BLaER1 treated with 17β-estradiol and CSF1 and Interleukin-3, amounts not matched to agents 10 nM and 100 nM (cell line): ENCODE measurements around the gene STRN4.

Experiments
- H3K27ac ChIP-seq, 11 experiments: shearing (Covaris generic); formaldehyde crosslinking; 2 replicates each; pipeline ENCODE4 v1.8.1; 2022
- H3K27me3 ChIP-seq, 11 experiments: shearing (Covaris generic); formaldehyde crosslinking; 2 replicates each; pipeline ENCODE4 v1.8.1; 2022
- H3K36me3 ChIP-seq, 11 experiments: shearing (Covaris generic); formaldehyde crosslinking; 2 replicates each; pipeline ENCODE4 v1.8.1; 2022
- H3K4me1 ChIP-seq, 10 experiments: shearing (Covaris generic); formaldehyde crosslinking; 2 replicates each; pipeline ENCODE4 v1.8.1; 2022
- H3K4me2 ChIP-seq, 11 experiments: shearing (Covaris generic); formaldehyde crosslinking; 2 replicates each; pipeline ENCODE4 v1.8.1; 2022
- H3K4me3 ChIP-seq, 10 experiments: shearing (Covaris generic); formaldehyde crosslinking; 2 replicates each; pipeline ENCODE4 v1.8.1; 2022
- H3K9ac ChIP-seq, 11 experiments: shearing (Covaris generic); formaldehyde crosslinking; 2 replicates each; pipeline ENCODE4 v1.8.1; 2022
- H3K9me3 ChIP-seq, 11 experiments: shearing (Covaris generic); formaldehyde crosslinking; replicated peaks in 1 of 11; 2 replicates each; pipeline ENCODE4 v1.8.1; 2022
- H4K20me1 ChIP-seq, 11 experiments: shearing (Covaris generic); formaldehyde crosslinking; 2 replicates each; pipeline ENCODE4 v1.8.1; 2022
- Cebpa-rat ChIP-seq, 11 experiments: shearing (Covaris generic); IDR thresholded peaks; 2 replicates each; pipeline ENCODE4 v1.8.1; 2022

STRN4 gene

GRCh38 chr19:46746281-46747057, at the start of gene STRN4:
STRN4 (minus strand) TSS chr19:46746450; CDS start chr19:46746430, 20 bp downstream.
- Histone ChIP-seq H3K9ac (peak within 1 kb of the TSS; percentile 97 to 100 (median 100)), H3K4me2 (peak within 1 kb of the TSS; percentile 92 to 99 (median 95)), H3K36me3 (peaks cover under 1 to 24% (median 8%) of the 10 kb centered on the region in 11 experiments; a peak in 15 of 22 replicates), H4K20me1 (peaks cover 39 to 71% (median 42%) of the 10 kb centered on the region in 11 experiments), H3K27ac (peak within 1 kb of the TSS; percentile 97 to 99 (median 99)), H3K4me3 (peak within 1 kb of the TSS; percentile 88 to 100 (median 98)), H3K4me1 (peaks cover 46 to 72% (median 68%) of the 10 kb centered on the region in 10 experiments), H3K9me3 (no peaks in the 10 kb centered on the region), H3K27me3 (no peaks in the 10 kb centered on the region)
- TF ChIP-seq Cebpa-rat (IDR thresholded peaks at IDR 0.05): no peak

GRCh38 chr19:46791944-46792343, 45.7 kb upstream of the STRN4 start:
- peak overlapping the region in 8 of 11 experiments; percentile 12 to 78 (median 61); a peak in 15 of 22 replicates for H3K9ac ChIP-seq
- H4K20me1 ChIP-seq: peaks cover 0 to 14% (median 9%) of the 10 kb centered on the region in 11 experiments; a peak in 11 of 22 replicates
- peak overlapping the region; percentile 47 to 85 (median 76) for H3K4me2 ChIP-seq
- peak overlapping the region in 9 of 11 experiments; percentile 23 to 89 (median 81); a peak in 18 of 22 replicates for H3K27ac ChIP-seq
- TF ChIP-seq Cebpa-rat (IDR thresholded peaks at IDR 0.05): peak in 3 of 11 experiments; percentile 35 to 86 (median 45); a peak in 3 of 22 replicates
- no peaks in the 10 kb centered on the region; a peak in 1 of 22 replicates for H3K27me3 ChIP-seq
- no peaks in the 10 kb centered on the region for H3K9me3 ChIP-seq
- H3K4me3 ChIP-seq: no peak overlapping the region
- H3K36me3 ChIP-seq: no peaks in the 10 kb centered on the region
- peaks cover 33 to 76% (median 68%) of the 10 kb centered on the region in 10 experiments for H3K4me1 ChIP-seq

- Histone ChIP-seq H3K4me1 (peaks cover 42 to 65% (median 58%) of the 10 kb centered on the region in 10 experiments), H3K9ac (peak overlapping the region in 1 of 11 experiments; percentile 44; a peak in 2 of 22 replicates), H4K20me1 (peaks cover 0 to 40% (median 30%) of the 10 kb centered on the region in 11 experiments; a peak in 19 of 22 replicates), H3K27me3 (no peaks in the 10 kb centered on the region), H3K27ac (peak overlapping the region in 4 of 11 experiments; percentile 38 to 64 (median 50); a peak in 3 of 22 replicates), H3K4me2 (peak overlapping the region; percentile 33 to 98 (median 59); a peak in 19 of 22 replicates), H3K4me3 (no peak overlapping the region), H3K9me3 (no peaks in the 10 kb centered on the region), H3K36me3 (peaks cover 0 to 18% (median 15%) of the 10 kb centered on the region in 11 experiments; a peak in 16 of 22 replicates)
- no peak for TF ChIP-seq Cebpa-rat (IDR thresholded peaks at IDR 0.05)
These were observed 43.1 kb upstream of the STRN4 start for GRCh38 chr19:46789371-46789770.

DNA sequence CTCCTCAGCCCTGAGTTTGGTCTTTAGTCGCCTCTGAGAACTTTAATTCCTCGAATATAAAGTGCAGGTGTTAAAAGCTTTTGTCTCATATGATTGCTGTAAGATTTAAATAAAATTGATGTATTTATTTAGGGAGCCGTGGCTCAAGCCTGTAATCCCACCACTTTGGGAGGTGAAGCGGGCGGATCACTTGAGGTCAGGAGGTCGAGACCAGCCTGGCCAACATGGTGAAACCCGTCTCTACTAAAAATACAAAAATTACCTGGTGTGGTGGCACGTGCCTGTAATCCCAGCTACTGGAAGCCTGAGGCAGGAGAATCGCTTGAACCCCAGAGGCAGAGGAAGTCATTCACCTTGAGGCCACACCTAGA, 42.7 kb upstream of the STRN4 start:
- peak overlapping the region; percentile 33 to 98 (median 59) for H3K4me2 ChIP-seq
- no peaks in the 10 kb centered on the region for H3K27me3 ChIP-seq
- H3K4me3 ChIP-seq: peak overlapping the region in 1 of 10 experiments; percentile 92; a peak in 2 of 20 replicates
- peak overlapping the region in 8 of 11 experiments; percentile 38 to 64 (median 53); a peak in 10 of 22 replicates for H3K27ac ChIP-seq
- H3K9ac ChIP-seq: peak overlapping the region in 2 of 11 experiments; percentile 30 to 44; a peak in 4 of 22 replicates
- peaks cover 0 to 44% (median 34%) of the 10 kb centered on the region in 11 experiments; a peak in 19 of 22 replicates for H4K20me1 ChIP-seq
- no peak for TF ChIP-seq Cebpa-rat (IDR thresholded peaks at IDR 0.05)
- H3K9me3 ChIP-seq: no peaks in the 10 kb centered on the region
- H3K4me1 ChIP-seq: peaks cover 46 to 66% (median 61%) of the 10 kb centered on the region in 10 experiments
- H3K36me3 ChIP-seq: peaks cover 0 to 23% (median 20%) of the 10 kb centered on the region in 11 experiments; a peak in 19 of 22 replicates

DNA sequence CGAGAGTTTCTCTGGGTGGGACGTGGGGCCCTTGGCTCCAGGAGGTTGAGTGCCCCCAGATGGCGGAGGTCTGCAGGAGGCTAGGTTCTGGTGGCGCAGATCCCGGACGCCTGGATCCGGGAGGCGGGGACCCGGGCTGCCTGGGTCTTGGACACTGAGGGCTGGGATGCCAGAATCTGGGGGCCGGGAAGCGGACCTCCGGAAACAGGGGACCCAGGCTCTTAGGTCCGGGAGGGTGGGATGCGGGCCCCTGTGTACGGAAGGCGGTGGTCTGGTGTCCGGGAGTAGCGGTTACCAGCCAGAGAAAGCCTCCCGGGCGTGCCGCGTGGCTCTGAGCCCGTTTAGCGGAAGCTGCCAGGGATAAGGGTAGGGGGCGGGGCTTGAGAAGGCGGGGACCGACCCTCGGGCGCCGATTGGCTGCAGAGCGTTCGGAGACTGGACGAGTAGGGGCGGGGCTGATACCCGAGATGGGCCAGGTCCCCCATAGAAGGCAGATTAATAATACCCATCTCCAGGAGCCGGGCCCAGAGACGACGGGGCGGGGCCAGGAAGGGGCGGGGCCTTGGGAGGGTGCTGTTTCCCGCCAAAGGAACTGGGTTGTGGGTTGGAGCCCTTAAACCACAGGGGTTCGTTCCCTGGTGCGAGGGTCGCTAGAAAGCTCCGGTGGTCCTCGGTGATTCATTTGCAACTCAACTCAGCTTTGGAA, 42.2 kb upstream of the STRN4 start, which contains the start of gene SLC1A5:
Gene SLC1A5 (minus strand): TSS at position 333 of the 706 bp plus-strand sequence. CDS start 629 bp downstream, outside the sequence.
- Histone ChIP-seq H3K27ac (peak within 1 kb of the TSS; percentile 55 to 97 (median 93); a peak in 21 of 22 replicates), H4K20me1 (peaks cover 0 to 49% (median 40%) of the 10 kb centered on the region in 11 experiments; a peak in 19 of 22 replicates), H3K4me1 (peaks cover 50 to 66% (median 61%) of the 10 kb centered on the region in 10 experiments), H3K9ac (peak within 1 kb of the TSS; percentile 88 to 99 (median 94)), H3K36me3 (peaks cover 2 to 28% (median 25%) of the 10 kb centered on the region in 11 experiments), H3K27me3 (no peaks in the 10 kb centered on the region), H3K4me2 (peak within 1 kb of the TSS; percentile 87 to 98 (median 94)), H3K4me3 (peak within 1 kb of the TSS; percentile 85 to 99 (median 96)), H3K9me3 (no peaks in the 10 kb centered on the region)
- no peak for TF ChIP-seq Cebpa-rat (IDR thresholded peaks at IDR 0.05)

DNA sequence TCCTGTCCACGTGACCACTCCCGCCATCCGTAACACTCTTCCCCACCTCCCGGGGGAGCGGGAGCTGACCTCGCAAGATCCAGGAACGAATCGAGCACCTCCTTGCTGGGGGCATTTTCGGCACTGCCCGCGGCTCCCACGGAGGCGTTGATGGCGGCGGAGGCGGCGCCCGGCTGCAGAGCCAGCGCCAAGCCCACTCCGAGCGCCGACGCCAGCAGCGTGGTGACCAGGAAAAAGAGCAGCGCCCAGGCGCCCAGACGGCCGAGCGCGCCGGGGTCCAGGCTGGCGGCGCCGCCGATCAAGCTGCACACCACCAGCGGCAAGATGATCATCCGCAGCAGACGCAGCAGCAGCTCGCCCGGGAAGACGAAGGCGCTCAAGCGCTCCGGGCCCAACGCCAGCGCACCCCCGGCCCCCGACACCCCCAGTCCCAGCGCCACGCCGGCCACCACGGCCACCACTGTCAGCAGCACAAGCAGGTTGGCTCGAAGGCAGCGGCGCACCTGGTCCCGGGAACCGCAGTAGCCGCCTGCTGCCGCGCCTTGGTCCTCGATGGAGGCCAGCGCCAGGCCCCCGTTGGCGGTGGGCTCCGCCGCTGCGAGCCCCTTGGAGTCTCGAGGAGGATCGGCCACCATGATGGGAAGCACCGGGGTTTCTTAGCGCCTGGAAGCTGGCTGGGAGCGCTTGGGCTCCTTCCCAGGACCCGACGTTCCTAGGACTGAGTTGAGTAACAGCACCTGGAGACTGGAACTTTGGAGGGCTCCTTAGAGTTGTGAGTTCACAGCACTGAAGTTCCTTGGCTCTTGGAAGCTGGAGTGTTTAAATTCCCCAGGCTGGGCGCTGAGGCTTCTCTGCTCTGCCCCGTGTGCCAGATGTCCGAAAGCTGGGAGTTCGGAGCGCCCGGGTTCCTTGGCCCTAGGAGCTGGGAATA, 41.3 kb upstream of the STRN4 start:
- Histone ChIP-seq H3K4me2 (peak overlapping the region; percentile 87 to 98 (median 94)), H3K27me3 (no peaks in the 10 kb centered on the region), H3K4me3 (peak overlapping the region; percentile 85 to 99 (median 96)), H3K27ac (peak overlapping the region; percentile 55 to 97 (median 93)), H3K9ac (peak overlapping the region; percentile 88 to 99 (median 94)), H4K20me1 (peaks cover 0 to 57% (median 48%) of the 10 kb centered on the region in 11 experiments; a peak in 19 of 22 replicates), H3K36me3 (peaks cover 11 to 36% (median 33%) of the 10 kb centered on the region in 11 experiments), H3K4me1 (peaks cover 50 to 66% (median 61%) of the 10 kb centered on the region in 10 experiments), H3K9me3 (no peaks in the 10 kb centered on the region)
- TF ChIP-seq Cebpa-rat (IDR thresholded peaks at IDR 0.05): no peak

DNA sequence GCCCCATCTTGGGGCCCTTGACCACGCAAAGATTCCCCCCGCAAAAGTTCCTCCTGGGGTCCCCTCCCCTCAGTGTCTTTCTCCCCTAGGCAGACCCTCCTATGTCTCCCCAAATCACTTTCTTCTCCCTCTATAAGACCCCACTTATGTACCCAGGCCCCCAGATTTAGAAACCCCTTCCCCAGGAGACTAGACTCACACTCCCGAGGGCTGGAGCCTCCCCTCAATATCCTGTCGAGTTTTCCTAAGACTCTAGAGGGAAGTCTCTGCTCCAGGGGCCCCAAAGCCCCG, 40.7 kb upstream of the STRN4 start:
- Histone ChIP-seq H3K4me1 (peaks cover 47 to 65% (median 57%) of the 10 kb centered on the region in 10 experiments), H3K27ac (peak overlapping the region; percentile 55 to 97 (median 93)), H3K36me3 (peaks cover 15 to 42% (median 39%) of the 10 kb centered on the region in 11 experiments), H3K9me3 (no peaks in the 10 kb centered on the region), H3K4me3 (peak overlapping the region; percentile 85 to 99 (median 96)), H3K9ac (peak overlapping the region; percentile 88 to 99 (median 94)), H3K27me3 (no peaks in the 10 kb centered on the region), H4K20me1 (peaks cover 0 to 64% (median 54%) of the 10 kb centered on the region in 11 experiments; a peak in 19 of 22 replicates), H3K4me2 (peak overlapping the region; percentile 87 to 98 (median 94))
- no peak for TF ChIP-seq Cebpa-rat (IDR thresholded peaks at IDR 0.05)
